Anterior cingulate cortex (tissue), 58 donors: ENCODE results near the gene BMF.

Experiments
- DNase-seq, 58 donors: peaks; one replicate each; lab custom pipeline; 2025; lab: John Stamatoyannopoulos, UW

Gene BMF

DNA sequence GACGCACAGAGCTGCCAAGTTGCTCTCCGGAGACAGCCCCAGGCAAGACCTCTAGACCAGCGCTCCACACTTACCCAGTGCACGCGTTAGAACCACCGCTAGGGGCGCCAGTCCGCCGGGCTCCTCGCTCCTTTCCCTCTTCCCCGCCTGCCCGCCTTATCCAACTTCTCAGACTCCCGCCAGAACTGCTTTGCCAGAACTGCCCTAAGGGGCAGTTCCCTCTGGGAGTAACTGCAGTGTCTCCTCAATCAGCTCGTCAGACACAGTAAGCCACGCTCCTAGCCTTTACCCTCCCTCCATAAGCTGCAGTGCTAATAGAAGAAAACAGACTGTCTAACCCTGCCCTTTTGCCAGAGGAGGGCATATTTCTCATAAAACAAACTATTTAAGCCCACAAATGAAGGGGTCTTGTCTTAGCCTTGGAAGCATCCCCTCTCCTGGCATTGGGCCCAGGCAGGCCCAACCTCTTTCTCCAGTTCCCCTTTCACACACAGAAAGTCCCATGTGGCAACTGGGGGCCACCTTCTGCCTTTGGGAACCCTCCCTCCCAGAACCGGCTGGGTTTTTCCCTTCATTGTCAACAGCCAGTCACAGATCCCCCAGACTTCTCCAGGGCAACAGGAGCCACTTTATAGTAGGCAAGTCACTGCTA is 3.7 kb downstream of the BMF start:
- peak in 56 of 58 donors; percentile 11 to 88 (median 70) for DNase-seq

DNA sequence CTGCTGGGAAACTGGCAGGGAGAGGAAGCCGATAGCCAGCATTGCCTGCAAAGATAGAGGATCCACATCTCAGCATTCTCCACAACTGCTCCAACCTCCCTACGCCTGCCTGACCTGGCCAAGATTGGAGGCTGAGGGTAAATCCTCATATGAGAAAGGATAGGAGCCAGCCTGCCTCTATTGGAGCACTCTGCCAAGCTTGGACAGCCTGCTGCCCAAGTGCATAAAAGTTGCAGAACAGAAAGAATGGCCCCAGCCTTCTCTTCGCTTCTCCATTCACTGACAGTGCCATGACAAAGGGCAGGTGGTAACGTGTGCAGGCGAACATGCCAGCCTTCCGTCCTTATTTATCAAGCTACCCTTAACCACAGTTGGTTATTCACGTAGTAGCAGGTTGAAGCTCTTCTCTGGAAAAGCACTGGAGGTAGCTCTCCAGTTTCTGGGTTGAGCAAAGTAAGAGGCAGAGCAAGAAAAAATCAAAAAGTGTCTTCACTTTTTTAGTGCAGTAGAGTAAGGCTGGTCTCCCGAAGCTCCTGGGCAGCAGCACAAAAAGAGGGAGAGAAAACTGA is 4.3 kb downstream of the BMF start:
- DNase-seq: no peak

DNA sequence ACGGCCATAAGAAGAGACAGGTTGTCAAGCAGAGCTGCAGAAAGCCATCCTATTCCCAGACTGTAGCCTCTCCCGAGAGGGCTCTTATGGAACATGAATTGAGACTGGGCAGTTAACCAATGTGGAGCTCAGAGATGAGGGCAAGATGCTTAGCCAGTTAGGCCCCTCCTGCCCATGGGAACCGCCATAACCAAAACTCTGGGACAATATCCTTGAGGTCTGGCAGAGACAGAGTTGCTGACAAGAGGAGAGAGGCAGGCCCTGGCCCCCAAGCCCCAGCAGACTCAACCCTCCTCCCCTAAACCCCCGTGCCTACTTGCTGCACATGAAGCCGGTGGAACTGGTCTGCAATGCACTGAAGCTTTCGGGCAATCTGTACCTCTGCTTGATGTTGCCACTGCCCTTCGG is 4.8 kb downstream of the BMF start:
- peak in 1 of 58 donors; percentile 41 for DNase-seq

DNA sequence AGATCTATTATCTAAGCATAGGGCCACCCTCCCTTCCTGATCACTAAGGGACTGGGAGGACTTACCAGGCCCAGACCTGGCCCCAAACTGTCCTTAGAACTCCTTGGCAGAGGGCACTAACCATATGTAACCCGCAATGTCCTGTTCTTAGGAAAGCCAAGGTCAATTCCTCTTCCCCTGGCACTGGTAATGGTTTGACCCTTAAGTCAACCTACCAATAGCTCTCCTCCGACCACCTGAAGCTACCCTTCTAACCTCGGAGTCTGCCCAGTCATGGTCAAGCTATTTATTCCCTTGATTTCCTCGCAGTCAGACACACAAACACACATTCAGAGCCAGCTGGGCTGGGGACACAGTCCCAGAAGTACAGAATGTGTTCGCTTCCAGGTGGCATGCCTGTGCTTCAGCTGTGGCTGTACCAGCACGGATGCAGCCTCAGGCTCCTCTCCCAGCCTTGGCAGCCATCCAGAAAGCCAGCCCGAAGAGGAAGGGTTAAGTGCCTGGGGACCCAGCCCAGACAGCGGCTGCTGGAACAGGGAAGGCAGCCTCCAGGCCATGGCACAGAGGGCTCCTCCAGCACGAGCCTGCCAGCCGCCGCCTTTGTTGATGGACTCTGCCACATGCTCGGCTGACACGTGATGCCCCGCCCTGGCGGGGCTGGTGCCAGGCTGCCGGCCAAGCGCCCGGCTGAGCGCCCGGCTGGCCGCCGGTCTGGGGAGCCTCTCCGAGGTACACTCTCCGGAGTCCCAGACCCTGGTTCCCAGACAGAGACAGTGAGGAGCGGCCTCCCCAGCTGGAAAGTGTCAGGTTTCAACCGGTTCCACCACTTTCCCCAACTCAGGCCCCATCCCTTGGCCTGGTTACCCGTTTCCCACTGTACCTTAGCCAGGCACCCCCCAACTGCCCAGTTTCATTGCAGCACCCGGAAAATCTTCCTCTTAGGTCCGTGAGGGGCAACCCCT is 5.5 kb downstream of the BMF start:
- DNase-seq: peak in 56 of 58 donors; percentile 19 to 93 (median 78)

DNA sequence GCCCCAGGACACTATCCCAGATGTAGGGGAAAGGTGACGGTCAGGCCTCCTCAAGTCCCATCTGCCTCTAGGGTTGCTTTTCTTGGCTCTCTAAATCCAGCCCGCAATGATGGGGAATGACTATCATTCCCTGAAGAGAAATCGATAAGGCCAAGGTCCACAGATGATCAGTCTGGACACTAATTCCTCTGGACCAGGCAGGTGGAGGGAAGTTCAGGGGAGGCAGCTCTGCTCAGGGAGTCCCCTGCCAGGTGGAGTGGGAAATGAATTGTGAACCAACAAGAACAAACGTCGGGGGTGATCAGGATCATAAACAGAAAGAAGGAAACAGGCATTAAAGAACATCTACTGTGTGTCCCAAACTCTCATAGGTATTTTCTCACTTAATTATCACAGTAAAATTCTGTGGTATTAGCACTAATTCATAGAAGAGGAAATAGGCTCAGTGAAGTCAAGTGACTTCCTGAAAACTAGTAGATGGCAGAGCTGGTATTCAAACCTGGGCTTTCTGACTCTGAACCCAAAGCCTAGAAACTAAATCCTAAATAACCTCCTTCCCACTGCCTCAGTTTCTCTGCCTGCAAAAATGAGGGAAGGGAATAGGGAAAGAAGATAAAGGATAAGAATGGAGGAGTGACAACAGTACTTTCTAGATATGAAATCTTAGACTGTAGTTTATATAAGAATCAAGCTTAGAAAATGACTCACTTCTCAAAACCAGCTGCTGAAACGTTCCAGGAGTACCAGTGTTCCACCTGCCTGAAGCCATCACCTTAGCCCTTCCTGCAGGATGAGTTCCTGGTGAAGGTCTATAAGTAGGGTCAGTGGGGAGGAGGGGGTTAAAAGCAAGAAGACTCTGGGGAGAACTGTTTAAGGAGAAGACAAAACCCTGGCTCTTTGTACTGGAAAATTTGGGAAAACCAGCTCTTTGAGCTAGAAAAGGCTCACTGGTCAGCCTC is 7.5 kb downstream of the BMF start:
- no peak for DNase-seq

DNA sequence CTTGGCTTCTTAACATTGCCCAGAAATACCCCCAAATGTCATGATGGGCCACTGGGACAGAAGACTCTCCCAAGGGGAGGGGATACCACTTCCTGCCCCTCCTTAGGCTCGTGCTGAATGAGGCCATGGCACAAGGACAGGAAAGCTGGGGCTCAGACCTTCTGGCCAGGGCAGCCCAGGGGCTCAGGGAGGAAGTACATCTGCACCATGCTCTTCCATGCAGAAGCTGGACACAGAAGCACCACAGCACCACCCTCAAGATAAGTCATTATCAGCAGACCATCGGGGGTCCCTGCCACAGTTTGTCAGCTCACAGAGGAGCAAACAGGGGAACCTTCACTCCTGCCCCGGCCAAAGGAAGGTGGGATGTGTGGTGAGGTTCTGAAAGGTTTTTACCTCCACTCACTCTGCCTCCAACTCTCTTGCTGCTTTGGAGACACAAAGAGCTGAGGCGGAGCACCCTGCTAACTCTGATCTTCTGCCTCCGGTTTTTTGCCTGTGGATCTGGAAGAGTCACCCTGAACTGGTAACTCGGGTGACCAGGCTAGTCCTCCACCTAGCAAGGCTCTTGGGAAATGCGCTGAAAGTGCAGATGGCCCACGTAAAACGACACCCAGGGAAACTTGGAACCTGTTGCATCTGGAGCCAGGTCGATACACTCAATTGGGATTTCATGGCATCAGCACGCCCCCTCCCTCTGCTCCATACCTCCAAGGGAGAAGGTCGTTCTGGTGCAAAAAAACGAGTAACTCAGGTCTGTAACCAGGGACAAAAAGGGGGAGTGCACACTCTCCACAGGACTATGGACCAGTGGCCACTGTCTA is 8.3 kb downstream of the BMF start:
- DNase-seq: no peak

DNA sequence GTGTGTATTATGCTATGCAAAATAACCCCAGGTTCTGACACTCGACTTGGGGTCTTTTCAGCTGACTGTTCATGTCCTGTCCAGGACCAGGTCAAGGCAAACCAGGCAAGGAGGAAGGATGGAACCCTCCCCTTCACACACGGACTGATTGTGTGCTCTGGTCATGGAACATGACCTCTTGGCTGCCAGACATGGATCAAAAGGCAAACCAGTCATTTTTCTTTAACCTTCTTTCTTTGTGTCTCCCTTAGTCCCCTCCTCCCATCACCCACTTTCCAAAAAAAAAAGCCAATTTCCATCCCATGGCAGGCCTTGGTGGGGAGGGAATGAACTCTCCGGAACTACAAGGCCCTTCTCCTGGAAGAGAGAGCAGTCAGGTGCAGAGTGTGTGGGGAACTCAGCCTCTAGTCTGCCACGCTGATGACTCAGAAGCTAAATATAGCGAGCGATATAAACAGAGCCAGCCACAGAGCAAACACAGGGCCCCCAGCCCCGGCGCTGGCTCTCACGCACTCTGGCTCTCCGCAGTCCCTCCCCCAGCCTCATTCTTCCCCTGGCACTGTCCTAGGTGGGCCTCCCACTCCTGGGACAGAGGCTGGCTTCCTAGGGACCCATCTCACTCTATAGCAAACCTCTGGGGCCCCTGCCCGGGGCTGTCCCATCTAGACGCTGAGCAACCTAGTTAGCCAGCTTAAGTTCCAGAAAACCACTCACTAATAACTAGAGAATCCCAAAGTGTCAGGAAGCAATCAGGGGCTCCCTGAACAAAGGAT is 10.0 kb downstream of the BMF start:
- peak in 37 of 58 donors; percentile 8 to 67 (median 39) for DNase-seq

DNA sequence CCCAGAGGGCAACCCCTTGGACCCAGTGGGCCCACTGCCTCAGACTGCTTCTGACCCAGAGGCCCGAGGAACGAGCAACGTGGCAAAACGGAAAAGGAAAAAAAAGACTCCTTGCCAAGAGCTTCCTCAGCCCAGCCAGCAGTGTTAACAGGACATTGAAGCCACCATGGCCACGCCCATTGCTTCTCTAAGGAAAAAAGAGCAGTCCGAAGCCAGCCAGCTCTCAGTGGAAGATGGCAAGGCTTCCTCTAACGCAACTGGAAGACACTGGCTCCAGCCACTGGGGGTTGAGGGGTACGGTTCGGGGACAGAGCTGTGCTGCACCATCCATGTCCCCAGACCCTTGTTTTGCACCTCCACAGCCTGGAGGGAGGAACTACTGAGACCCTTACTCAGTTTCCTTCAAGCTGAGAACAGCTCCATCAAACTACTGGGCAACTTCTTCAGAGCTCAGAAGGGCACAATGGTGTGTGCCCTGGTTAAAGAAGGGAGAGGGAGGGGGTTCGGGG is 10.7 kb downstream of the BMF start:
- peak in 1 of 58 donors; percentile 5 for DNase-seq

DNA sequence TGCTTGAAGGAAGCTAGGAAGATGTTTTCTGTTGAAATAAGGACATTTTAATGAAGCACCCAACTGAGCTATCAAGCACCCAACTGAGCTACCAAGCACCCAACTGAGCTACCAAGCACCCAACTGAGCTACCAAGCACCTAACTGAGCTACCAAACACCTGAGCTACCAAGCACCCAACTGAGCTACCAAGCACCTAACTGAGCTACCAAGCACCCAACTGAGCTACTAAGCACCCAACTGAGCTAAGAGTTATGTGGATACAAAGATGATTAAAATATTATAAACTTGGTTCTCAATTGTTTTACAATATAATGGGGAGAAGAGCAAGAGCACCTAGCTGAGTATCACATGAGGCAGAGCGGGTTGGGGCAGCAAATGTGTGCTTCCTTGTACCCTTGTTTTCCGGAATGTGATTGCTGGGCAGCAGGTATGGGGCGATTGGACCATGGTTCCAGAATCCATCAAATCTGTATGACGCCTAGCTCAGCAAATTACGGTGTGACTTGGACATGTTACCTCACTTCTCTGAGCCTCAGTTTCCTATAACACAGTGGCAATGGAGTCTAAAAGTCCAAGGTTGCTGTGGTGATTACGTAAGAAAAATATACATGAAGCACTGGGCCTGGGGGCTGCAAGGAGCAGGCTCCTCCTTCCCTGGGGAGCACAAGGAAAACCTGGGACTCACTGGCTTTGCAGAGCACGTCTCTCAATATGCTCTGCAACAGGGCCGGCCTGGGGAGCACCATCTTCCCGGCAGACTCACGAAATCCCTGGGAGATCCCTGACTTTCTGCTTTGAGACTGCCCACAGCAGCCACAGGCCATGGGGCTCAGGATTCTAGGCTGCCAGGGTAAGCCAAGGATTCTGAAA is 11.3 kb downstream of the BMF start:
- DNase-seq: no peak

DNA sequence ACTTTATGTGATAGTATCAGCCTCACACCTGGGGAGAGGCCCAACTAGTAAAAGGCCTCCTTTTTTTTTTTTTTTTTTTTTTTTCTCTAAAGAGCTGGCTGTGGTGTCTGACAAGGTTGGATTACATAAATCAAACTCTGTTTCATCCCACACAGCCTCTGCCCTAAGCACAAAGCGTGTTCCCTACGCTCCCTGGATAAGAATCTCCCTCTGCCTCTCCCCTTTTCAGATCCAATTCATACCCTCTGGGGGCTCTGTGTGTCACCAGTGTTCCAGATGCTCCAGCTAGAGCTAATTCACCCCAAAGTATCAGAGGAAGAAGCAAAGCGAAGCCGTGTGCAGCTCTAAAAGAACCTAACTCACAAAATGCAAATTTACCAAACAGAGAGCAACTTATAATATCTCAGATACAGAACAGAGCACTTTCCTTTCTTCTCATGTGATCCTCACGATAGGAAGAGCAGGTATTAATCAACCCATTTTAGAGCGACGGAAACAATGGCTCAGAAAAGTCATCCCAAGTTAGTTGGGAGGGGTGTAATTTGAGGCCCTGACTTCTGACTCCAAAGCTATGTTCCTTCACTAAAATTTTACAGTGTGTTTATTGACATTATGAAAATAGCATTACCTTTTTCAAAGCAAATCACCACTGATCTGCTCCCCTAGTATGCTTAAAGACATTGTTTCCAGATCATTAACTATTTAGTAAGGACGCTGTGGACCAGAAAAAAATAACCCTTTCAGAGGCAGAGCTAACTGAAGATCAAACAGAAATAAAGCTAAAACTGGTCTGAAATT is 12.4 kb downstream of the BMF start:
- peak in 1 of 58 donors; percentile 11 for DNase-seq

DNA sequence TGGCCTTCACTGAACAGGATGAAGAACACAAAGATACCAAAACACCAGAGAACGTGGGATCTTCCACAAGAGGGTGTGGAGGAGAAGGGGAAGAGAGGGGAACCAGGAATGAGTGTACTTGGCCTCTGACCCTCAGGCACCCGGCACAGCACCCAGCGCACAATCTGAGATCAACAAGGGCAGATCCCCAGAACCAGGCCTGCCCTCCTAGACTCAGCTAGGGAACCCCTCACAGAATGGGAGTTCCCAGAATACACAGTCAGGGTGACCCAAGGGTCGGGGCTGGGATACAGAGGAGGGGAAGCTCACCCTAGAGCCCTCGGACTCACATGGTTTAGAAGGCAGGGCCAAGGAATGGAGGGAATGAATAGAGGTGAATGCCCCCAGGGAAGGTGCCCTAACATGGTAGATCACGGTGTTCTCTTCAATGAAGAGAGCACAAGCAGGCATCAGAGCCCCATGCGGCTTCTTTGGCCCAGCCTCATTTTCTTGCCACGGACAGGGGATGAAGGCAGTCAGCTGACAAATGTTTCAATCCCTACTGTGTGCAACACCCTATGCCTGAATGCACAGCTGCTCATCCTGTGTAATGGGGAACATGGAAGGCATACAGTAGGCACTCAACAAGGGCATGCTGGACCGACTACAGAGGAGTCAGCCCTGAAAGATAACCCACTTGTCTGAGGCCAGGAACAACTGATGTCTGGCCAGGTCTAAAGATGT is 13.1 kb downstream of the BMF start:
- no peak for DNase-seq

DNA sequence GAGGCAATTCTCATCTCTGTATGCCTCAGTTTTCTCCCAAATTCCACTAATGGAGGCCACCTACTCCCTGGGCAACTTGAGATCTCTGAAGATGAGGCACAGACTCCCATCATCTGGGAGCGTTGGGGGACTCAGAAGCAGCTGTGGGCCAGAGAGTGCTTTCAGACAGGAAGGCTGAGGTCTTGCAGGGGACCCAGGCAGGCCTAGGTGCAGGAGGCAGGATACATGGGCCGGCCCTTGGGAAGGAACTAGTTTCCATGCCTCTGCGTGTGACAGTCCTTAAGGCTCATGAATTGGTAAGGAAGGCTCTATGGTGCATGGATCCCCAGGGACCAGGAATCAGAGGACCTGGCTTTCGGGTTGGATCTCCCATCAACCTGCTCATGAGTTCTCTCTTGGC is 14.5 kb downstream of the BMF start:
- no peak for DNase-seq

DNA sequence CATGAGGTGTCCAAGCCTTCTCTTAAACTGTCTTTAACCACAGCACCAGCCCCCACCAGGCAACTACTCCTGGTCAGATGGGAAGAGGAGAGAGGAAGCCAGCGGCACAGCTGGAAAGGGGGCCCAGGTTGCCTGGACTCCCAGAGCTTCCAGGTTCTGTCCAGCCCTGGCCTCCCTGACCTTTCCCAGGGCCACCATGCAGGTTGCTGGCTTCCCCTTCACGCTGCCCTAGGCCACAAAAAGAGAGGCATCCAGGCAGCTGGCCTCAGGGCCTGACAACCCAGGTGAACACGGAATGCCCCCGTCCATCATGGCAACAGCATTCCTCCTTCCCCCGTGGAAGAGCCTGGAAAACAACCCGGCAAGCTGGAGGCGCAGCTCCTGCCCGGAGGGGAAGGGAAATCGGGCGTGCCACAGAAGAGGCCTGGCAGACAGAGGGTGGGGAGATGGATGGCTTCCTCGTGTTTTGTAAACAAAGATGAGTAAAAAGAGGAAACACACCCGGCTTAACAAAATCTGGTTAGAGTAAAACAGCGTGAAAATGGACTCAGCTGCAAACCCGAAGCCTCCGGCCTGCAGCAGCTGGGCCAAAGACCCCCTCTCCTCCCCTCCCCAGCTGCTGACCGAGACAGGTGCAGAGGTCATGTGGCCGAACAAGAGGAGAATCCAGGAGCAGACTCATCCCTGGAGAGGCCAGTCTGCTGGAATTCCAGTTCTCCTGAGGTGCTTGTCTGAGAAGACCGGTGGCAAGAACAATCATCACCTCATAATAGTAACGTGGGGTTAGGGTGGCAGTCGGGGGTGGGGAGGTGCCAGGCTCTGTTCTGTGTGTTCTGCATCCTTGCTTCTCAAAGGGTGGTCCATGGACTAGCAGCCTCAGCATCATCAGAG is 15.5 kb downstream of the BMF start:
- no peak for DNase-seq

DNA sequence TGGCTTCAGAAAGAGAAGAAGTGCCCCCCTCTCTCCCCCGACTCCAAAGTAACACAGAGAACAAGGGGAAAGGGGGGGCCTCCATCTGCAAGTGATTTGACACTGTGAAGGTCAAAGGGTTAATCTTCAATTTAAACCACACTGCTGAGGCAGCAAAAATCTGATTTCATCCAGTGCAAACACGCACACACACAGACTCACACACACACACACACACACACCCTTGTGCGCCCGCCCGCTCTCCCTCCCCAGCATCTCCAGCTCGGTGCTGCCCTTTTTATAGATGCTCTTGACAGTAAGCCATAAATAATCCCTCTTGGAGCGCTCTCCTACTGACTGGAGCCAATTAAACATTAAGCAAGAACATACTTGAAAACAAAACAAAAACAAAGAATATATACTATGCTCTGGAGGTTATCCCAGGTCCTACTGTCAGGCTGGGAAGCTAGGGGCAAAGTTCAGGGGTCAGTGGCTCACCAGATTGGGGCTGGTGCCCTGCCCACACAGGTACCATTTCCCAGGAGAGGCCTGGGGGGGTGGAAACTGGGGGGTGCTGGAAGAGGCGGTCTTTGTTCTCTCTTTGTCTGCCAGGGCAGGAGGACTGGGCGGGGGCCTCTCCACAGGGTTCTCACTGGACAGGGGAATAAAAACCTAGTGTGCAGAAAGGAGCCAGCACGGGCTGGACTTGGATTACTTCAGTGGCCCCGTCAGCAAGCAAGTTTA is 16.3 kb downstream of the BMF start:
- DNase-seq: peak in 2 of 58 donors; percentile 10 to 33
